GM21526 (cell line): Measurements from ENCODE around the gene GBP2.
"Not testable (repeated sequence)": the region's sequence is repeated elsewhere in the genome, so short reads cannot be mapped to it uniquely, and the experiment has no call there.

Source experiments
- ATAC-seq: cut with Tn5 transposase; IDR thresholded peaks from one replicate; pipeline ENCODE4 v1.9.1; 2021; ENCODE audit warnings: moderate library complexity; ENCODE audit not compliant: unreplicated experiment, low FRiP score

GBP2 gene

DNA sequence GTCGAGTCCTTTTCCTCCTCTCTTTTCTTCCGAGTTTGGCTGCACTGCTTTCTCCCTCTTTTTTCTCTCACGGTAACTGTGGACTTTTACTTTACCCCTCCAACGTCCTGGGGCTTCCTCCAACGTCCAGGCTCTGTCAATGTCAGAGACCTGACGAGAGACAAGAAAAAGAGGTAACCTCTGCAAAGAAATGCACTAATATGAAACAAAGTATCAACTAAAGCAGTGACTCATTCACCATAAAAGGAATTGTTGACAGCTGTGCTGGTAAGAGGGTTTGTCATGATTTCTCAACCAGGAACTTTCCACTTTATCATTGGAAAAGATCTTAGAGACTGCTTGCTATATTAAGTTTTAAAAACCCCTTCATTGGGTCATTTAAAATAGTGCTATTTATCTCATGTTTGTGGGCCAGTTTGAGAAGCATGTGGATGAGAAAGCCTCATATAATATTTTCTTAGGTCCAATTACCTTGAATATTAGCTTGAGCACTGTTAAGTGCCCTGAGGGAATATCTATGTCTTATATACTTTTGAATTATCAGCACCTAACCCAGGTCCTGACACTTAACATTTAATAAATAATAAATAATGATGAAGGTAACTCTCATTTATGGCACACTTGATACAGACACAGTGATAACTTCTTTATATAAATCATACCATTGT lies at the start of gene GBP2:
Gene GBP2, minus strand, starts transcription at position 202 of the 668 bp plus-strand sequence. CDS start 4,148 bp downstream, outside the sequence.
- ATAC-seq = peak; percentile 77

- ATAC-seq = no peak
Observed at GRCh38 chr1:89174491-89174890, 48.6 kb upstream of the GBP2 start.

DNA sequence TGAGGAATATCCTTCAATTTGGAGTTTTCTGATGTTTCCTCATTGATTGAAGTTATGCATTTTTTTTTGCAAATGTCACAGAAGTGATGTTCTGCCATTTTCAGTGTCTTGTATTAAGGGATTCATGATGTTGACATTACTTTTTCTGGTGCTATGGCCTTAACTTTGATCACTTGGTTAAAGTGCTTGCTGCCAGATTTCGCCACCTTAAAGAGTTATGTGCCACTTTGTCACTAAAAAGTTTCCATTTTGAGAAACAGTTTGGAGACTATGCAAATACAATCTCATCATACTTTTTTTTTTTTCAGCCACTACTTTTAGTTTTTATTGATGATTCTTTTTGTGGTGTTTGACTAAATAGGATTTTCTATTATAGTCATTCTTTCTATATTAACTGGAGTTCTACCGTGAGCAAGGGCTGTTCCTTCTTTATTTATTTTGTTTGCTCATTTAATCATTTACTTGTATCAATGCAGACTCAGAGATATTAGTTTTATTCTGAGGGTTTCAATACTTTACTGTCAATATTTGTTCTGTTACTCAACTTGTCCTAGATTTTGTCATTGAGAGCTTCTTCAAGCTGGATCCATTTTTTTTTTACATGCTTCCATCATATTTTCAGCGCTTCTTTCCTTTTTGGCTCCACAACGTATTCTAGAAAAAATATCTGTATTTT lies 46.7 kb upstream of the GBP2 start:
- no peak for ATAC-seq

DNA sequence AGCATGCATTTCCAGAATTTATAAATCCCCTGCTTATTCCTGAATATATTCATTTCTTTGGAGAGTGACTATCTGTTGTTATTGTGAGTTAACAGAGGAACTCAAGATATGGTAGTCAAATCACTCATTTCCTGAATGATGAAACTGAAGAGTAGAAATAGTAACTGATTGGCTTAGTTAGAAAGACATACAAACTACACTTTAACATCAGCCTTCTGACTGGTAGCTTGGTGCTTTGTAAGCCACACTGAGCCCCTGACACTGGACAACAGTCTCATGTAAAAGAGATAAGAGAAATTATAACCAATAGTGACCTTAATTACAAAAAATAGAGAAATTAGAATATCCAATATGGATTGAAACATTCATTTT lies 45.1 kb upstream of the GBP2 start:
- peak; percentile 58 for ATAC-seq

DNA sequence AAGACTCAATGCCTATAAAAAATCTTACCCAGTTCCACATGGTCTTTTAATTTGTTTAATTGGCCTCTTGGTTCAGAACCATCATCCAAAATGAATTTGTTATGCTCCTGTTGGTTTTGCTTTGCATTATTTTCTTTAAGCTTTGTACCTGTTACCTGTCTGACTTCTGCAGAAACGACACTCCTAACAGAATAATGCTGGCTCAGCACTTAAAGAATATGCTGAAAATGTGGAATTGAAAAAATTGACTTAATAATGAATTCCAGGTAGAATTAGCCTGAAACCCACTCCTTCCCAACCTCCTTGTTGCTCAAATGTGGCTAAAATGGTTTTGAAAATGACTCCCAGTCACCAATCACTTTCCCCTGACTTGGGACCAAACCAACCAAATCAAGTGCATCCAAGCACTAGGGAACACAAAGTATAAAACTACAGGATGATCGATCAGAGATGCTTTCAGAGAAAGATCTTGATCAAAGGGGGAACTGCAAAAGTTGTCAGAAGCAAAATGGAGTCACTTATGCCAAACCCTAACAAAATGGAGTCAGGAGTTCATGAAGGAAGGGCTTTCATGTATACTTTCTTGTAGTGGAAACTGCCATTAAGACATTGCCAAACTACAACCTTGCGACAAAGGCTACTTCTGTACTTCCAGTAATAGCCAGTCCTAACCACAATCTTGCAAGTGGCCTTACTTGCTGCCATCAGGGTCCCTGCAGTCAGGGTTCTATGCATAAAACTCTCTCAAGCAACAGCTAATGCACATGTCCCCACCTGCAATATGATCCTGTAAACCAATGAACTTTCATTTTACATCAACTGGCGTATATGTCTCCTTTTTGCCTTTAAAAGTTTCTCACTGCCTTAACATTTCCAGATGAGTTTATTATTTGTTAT lies 44.5 kb upstream of the GBP2 start:
- ATAC-seq = peak; percentile 34

DNA sequence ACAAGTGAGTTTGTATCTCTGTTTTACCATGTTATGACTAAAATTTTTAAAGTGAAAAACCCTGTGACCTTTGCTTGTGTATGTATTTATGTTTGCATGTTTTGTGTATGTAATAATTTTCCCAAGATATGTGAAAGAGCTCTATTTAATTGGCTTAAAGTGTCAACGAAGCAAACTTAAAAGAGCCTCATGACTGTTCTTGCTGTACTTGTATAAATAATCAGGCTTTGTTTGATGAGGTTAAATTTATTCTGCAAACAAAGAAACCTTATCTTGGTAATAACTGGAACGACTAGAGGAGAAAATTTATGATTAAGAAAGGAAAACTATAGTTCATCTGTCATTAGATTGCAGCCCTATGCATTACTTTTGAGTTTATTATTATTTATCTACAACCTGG lies 43.3 kb upstream of the GBP2 start:
- ATAC-seq = no peak

DNA sequence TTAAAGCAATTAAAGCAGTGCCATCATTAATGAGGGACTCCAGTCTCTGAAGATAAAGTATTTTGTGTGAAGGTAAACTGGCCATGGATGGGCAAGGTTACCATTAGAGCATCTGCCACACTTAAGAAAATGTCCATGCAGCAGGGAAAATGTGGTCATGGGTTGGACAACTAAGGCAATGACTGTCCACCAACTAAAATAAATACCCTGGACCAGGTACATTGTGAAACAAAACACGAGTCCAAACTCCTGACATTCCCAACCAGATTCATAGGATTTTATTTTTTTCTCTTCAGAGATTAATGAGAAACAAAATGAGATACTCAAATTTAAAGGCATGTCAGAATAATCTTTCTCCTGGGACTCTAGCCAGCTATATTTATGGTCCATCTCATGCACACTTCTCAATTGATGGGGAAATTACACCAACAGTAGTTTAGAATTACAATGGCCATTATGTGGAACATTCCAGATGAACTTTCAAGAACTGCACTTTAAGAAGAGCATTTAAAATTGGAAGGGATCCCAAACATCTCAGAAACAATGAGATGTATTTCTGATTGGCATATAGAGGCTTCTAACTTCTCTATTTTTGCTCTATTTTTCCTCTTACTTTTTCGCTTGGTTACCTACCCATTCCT lies 41.8 kb upstream of the GBP2 start:
- no peak for ATAC-seq

- ATAC-seq = no peak
Observed at GRCh38 chr1:89166705-89167104, 40.8 kb upstream of the GBP2 start.

GRCh38 chr1:89165811-89166210 lies 39.9 kb upstream of the GBP2 start:
- ATAC-seq = no peak

DNA sequence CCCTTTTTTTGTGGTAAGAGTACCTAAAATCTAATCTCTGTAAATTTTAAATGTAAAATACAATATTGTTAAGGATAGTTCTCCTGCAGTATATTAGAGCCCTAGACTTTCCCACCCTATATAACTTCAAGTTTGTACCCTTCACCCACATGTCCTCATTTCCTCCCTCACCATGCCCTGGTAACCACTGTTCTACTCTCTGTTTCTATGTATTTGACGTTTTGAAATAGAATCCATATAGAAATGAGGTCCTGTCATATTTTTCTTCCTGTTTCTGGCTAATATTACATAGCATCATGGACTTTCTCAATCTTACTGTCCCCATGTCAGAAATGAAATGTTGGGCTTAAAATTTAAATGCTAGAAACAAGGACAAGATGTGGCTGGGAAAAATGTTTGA lies 25.1 kb upstream of the GBP2 start:
- ATAC-seq = no peak

DNA sequence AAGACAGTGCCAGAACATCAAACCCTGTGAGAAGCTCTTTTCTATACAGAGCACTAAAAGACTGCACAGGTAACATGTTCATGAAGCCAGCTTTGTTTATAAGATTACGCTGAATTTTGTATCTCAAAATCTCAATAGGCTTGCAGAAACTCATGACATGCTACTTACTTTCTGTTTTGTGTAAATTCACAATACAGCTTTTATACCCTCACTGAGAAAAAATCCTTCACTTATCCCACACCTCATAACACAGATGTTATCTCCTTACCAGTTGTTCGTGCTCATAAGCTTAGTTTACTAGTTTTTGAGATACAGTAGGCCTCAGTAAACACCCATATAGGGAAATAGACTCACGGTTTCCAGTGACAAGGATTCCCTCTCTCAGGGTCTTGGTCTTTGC lies 24.1 kb upstream of the GBP2 start:
- no peak for ATAC-seq

DNA sequence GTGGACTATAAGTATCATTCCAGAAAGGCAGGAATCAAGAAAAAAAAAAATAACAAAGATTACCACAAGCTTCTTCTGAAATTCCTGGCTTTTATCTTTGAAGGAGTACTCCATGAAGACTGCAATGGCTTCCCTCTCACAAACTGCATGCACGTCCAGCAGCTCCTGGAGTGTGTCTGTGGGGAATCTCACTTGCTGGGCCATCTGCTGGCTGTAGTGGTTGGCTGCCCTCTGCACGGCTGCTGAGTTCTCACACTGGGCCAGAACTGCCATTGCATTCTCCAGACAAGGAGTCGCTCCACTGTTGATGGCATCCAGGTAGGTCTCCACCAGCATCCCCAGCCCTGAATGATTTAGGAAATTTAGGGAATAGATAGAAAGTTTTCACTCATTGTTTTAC lies 23.3 kb upstream of the GBP2 start:
- no peak for ATAC-seq

GRCh38 chr1:89147678-89148658 lies 22.1 kb upstream of the GBP2 start:
- no peak for ATAC-seq

DNA sequence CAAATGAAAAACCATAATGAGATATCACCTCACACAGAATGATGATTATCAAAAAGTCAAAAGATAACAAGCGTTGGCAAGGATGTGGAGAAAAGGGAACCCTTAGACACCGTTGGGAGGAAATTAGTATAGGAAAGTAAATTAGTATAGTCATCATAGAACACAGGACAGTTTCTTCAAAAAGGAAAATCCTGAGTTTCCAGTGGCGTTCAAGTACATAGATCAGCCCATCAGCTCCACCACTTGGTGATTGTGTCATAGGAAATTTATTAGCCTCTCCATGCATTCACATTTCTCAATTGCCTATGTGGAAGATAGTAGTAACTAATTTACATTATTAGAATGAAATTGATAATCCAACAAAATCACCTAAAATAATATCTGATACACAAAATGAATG lies 20.8 kb upstream of the GBP2 start:
- no peak for ATAC-seq

DNA sequence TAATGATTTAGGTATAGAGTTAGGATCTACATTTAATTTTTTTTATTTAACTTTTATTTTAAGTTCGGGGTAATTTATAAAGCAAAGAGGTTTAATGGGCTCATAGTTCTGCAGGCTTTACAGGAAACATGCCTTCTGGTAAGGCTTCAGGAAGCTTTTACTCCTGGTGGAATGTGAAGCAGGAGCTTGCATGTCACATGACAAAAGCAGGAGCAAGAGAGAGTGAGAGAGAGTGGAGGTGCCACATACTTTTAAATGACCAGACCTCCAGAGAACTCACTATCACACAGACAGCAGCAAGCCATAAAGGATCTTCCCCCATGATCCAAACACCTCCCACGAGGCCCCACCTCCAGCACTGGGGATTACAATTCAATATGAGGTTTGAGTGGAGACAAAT lies 17.6 kb upstream of the GBP2 start:
- no peak for ATAC-seq

DNA sequence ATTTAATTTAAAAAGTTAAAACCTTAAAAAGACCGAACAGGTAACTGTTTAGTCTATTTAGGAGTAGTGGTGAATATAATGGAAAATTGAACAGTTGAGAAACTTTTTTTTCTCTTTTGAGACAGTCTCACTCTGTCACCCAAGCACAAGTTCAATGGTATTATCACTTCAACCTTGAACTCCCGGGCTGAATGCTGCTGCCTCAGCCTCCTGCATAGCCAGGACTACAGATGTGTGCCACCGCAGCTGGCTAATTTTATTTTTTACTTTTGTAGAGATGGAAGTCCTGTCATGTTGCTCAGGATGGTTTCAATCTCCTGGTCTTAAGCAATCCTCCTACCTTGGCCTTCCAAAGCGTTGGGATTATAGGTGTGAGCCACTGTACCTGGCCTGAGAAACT lies 16.2 kb upstream of the GBP2 start:
- no peak for ATAC-seq

GRCh38 chr1:89133747-89134146 lies 7.8 kb upstream of the GBP2 start:
- ATAC-seq = no peak

DNA sequence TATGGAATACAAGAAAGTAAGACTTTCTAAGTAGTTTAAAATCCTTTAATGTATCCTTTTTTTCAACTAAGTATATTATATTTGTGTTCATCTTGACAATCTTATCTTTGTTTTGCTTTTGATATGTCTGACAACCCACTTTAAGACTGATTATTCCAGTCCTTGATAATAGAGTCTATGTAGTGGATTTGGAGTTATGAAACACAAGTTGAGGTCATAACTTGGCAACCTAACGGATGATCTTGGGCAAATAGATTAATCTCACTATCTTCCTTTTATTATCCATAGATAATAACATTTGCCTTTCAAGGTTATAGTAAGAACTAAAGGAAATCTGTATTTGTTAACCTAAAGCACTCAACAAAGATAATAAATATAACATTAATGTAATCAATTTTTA lies 4.8 kb upstream of the GBP2 start:
- ATAC-seq = no peak

DNA sequence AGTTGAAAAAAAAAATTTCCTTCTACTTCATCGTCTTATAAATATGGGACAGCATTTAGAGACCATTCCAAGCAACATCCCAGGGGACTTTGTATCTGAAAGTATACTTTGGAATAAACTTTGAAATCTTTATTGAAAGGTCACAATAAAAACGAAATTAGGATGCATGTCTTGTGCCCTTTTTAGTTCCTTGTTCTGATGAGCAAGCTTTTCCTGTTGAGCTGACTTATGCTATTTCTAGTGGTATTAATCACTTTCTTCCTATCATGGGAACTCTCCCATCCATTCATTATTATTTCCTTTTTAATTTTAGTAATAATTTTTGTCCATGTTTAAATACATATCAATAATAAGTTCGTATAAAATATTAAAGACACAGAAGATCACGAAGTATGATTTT lies 4.0 kb upstream of the GBP2 start:
- ATAC-seq = no peak

DNA sequence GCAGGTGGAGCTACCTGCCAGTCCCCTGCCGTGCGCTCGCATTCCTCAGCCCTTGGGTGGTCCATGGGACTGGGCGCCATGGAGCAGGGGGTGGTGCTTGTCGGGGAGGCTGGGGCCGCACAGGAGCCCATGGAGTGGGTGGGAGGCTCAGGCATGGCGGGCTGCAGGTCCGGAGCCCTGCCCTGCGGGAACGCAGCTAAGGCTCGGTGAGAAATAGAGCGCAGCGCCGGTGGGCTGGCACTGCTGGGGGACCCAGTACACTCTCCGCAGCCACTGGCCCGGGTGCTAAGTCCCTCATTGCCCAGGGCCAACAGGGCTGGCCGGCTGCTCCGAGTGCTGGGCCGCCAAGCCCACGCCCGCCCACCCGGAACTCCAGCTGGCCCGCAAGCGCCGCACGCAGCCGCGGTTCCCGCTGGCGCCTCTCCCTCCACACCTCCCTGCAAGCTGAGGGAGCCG lies 2.1 kb upstream of the GBP2 start:
- not testable (repeated sequence) for ATAC-seq
